ENCODE results near the gene CLUH. TPM values are rescaled to one million over a fixed set of nuclear protein-coding genes. Genes with fewer than 3 reads are reported as not detected.

CLUH gene
- total and polyA plus RNA-seq, 9 donors: 17.5 to 45.2 (median 35.5) TPM

GRCh38 chr17:2736956-2737355, 25.4 kb upstream of the CLUH start:
- no peaks in the 10 kb centered on the region for H3K36me3 ChIP-seq (ENCODE audit: control insufficient read depth, insufficient read depth, low read length)
- no peak for DNase-seq
- H3K4me1 ChIP-seq (ENCODE audit: control insufficient read depth, insufficient read depth, low read length): no peaks in the 10 kb centered on the region
- H3K27ac ChIP-seq (ENCODE audit: low read length): no peak overlapping the region
- WGBS (ENCODE audit: insufficient coverage): 88% methylated on average over 1 of the region's 3 CpGs
- H3K9me3 ChIP-seq (replicated peaks; ENCODE audit: control insufficient read depth, low read depth, low read length): no peaks in the 10 kb centered on the region
- H3K27me3 ChIP-seq (ENCODE audit: control insufficient read depth, insufficient read depth, low read length): peaks cover 2% of the 10 kb centered on the region
- no peak overlapping the region for H3K4me3 ChIP-seq (ENCODE audit: low read length)

- Histone ChIP-seq H3K36me3 (ENCODE audit: control insufficient read depth, insufficient read depth, low read length) (no peaks in the 10 kb centered on the region), H3K4me1 (ENCODE audit: control insufficient read depth, insufficient read depth, low read length) (no peaks in the 10 kb centered on the region), H3K27me3 (ENCODE audit: control insufficient read depth, insufficient read depth, low read length) (peaks cover 4% of the 10 kb centered on the region), H3K27ac (ENCODE audit: low read length) (no peak overlapping the region), H3K9me3 (replicated peaks; ENCODE audit: control insufficient read depth, low read depth, low read length) (no peaks in the 10 kb centered on the region), H3K4me3 (ENCODE audit: low read length) (no peak overlapping the region)
- DNase-seq: no peak
- 100% methylated on average over 1 of the region's 5 CpGs for WGBS (ENCODE audit: insufficient coverage)
Measured at GRCh38 chr17:2735896-2736295, 24.3 kb upstream of the CLUH start.

- Histone ChIP-seq H3K27me3 (ENCODE audit: control insufficient read depth, insufficient read depth, low read length) (peaks cover 4% of the 10 kb centered on the region), H3K27ac (ENCODE audit: low read length) (no peak overlapping the region), H3K4me3 (ENCODE audit: low read length) (no peak overlapping the region), H3K4me1 (ENCODE audit: control insufficient read depth, insufficient read depth, low read length) (no peaks in the 10 kb centered on the region), H3K9me3 (replicated peaks; ENCODE audit: control insufficient read depth, low read depth, low read length) (no peaks in the 10 kb centered on the region), H3K36me3 (ENCODE audit: control insufficient read depth, insufficient read depth, low read length) (no peaks in the 10 kb centered on the region)
- 66% methylated on average over 10 of the region's 10 CpGs for WGBS (ENCODE audit: insufficient coverage)
- DNase-seq: no peak
Measured at GRCh38 chr17:2734939-2735338, 23.4 kb upstream of the CLUH start.

- H3K27me3 ChIP-seq (ENCODE audit: control insufficient read depth, insufficient read depth, low read length): peaks cover 8% of the 10 kb centered on the region
- 80% methylated on average over 10 of the region's 10 CpGs for WGBS (ENCODE audit: insufficient coverage)
- no peaks in the 10 kb centered on the region for H3K4me1 ChIP-seq (ENCODE audit: control insufficient read depth, insufficient read depth, low read length)
- DNase-seq: no peak
- no peaks in the 10 kb centered on the region for H3K9me3 ChIP-seq (replicated peaks; ENCODE audit: control insufficient read depth, low read depth, low read length)
- H3K4me3 ChIP-seq (ENCODE audit: low read length): no peak overlapping the region
- no peaks in the 10 kb centered on the region for H3K36me3 ChIP-seq (ENCODE audit: control insufficient read depth, insufficient read depth, low read length)
- H3K27ac ChIP-seq (ENCODE audit: low read length): no peak overlapping the region
Measured at GRCh38 chr17:2731807-2732206, 20.2 kb upstream of the CLUH start.

- WGBS (ENCODE audit: insufficient coverage): 68% methylated on average over 16 of the region's 17 CpGs
- Histone ChIP-seq H3K36me3 (ENCODE audit: control insufficient read depth, insufficient read depth, low read length) (no peaks in the 10 kb centered on the region), H3K27me3 (ENCODE audit: control insufficient read depth, insufficient read depth, low read length) (peaks cover 10% of the 10 kb centered on the region)
Measured at GRCh38 chr17:2730764-2731353, 19.3 kb upstream of the CLUH start.

GRCh38 chr17:2724784-2725164, 13.2 kb upstream of the CLUH start:
- Histone ChIP-seq H3K27ac (ENCODE audit: low read length) (no peak overlapping the region), H3K9me3 (replicated peaks; ENCODE audit: control insufficient read depth, low read depth, low read length) (no peaks in the 10 kb centered on the region)

More at GRCh38 chr17:2730764-2731353, 19.3 kb upstream of the CLUH start:
- no peak overlapping the region for H3K27ac ChIP-seq (ENCODE audit: low read length)
- no peaks in the 10 kb centered on the region for H3K4me1 ChIP-seq (ENCODE audit: control insufficient read depth, insufficient read depth, low read length)
- H3K9me3 ChIP-seq (replicated peaks; ENCODE audit: control insufficient read depth, low read depth, low read length): no peaks in the 10 kb centered on the region
- no peak for DNase-seq
- H3K4me3 ChIP-seq (ENCODE audit: low read length): no peak overlapping the region

GRCh38 chr17:2723997-2724783, 12.6 kb upstream of the CLUH start:
- Histone ChIP-seq H3K36me3 (ENCODE audit: control insufficient read depth, insufficient read depth, low read length) (no peaks in the 10 kb centered on the region), H3K4me3 (ENCODE audit: low read length) (peak overlapping the region; percentile 30), H3K27ac (ENCODE audit: low read length) (no peak overlapping the region), H3K27me3 (ENCODE audit: control insufficient read depth, insufficient read depth, low read length) (peaks cover 36% of the 10 kb centered on the region), H3K4me1 (ENCODE audit: control insufficient read depth, insufficient read depth, low read length) (peaks cover 9% of the 10 kb centered on the region), H3K9me3 (replicated peaks; ENCODE audit: control insufficient read depth, low read depth, low read length) (no peaks in the 10 kb centered on the region)
- WGBS (ENCODE audit: insufficient coverage): under 1% methylated on average over 92 of the region's 98 CpGs
- peak; percentile 76 for DNase-seq

More at GRCh38 chr17:2724784-2725164, 13.2 kb upstream of the CLUH start:
- Histone ChIP-seq H3K4me1 (ENCODE audit: control insufficient read depth, insufficient read depth, low read length) (peaks cover 9% of the 10 kb centered on the region), H3K27me3 (ENCODE audit: control insufficient read depth, insufficient read depth, low read length) (peaks cover 36% of the 10 kb centered on the region), H3K4me3 (ENCODE audit: low read length) (no peak overlapping the region), H3K36me3 (ENCODE audit: control insufficient read depth, insufficient read depth, low read length) (no peaks in the 10 kb centered on the region)
- WGBS (ENCODE audit: insufficient coverage): 3% methylated on average over 40 of the region's 40 CpGs
- DNase-seq: peak; percentile 64

GRCh38 chr17:2723505-2723996, 12.0 kb upstream of the CLUH start:
- Histone ChIP-seq H3K36me3 (ENCODE audit: control insufficient read depth, insufficient read depth, low read length) (no peaks in the 10 kb centered on the region), H3K27ac (ENCODE audit: low read length) (no peak overlapping the region), H3K27me3 (ENCODE audit: control insufficient read depth, insufficient read depth, low read length) (peaks cover 36% of the 10 kb centered on the region), H3K4me3 (ENCODE audit: low read length) (peak overlapping the region; percentile 30), H3K9me3 (replicated peaks; ENCODE audit: control insufficient read depth, low read depth, low read length) (no peaks in the 10 kb centered on the region), H3K4me1 (ENCODE audit: control insufficient read depth, insufficient read depth, low read length) (peaks cover 9% of the 10 kb centered on the region)
- peak; percentile 26 for DNase-seq
- WGBS (ENCODE audit: insufficient coverage): 12% methylated on average over 7 of the region's 18 CpGs

- H3K4me1 ChIP-seq (ENCODE audit: control insufficient read depth, insufficient read depth, low read length): peaks cover 9% of the 10 kb centered on the region
- 32% methylated on average over 6 of the region's 10 CpGs for WGBS (ENCODE audit: insufficient coverage)
- no peak for DNase-seq
- no peaks in the 10 kb centered on the region for H3K9me3 ChIP-seq (replicated peaks; ENCODE audit: control insufficient read depth, low read depth, low read length)
- no peaks in the 10 kb centered on the region for H3K36me3 ChIP-seq (ENCODE audit: control insufficient read depth, insufficient read depth, low read length)
- no peak overlapping the region for H3K4me3 ChIP-seq (ENCODE audit: low read length)
- H3K27ac ChIP-seq (ENCODE audit: low read length): no peak overlapping the region
- peaks cover 36% of the 10 kb centered on the region for H3K27me3 ChIP-seq (ENCODE audit: control insufficient read depth, insufficient read depth, low read length)
Measured at GRCh38 chr17:2722611-2723010, 11.0 kb upstream of the CLUH start.

- no peaks in the 10 kb centered on the region for H3K9me3 ChIP-seq (replicated peaks; ENCODE audit: control insufficient read depth, low read depth, low read length)
- peaks cover 9% of the 10 kb centered on the region for H3K4me1 ChIP-seq (ENCODE audit: control insufficient read depth, insufficient read depth, low read length)
- H3K27me3 ChIP-seq (ENCODE audit: control insufficient read depth, insufficient read depth, low read length): peaks cover 31% of the 10 kb centered on the region
- WGBS (ENCODE audit: insufficient coverage): 84% methylated on average over 4 of the region's 4 CpGs
- no peak for DNase-seq
- H3K36me3 ChIP-seq (ENCODE audit: control insufficient read depth, insufficient read depth, low read length): no peaks in the 10 kb centered on the region
- H3K27ac ChIP-seq (ENCODE audit: low read length): no peak overlapping the region
- H3K4me3 ChIP-seq (ENCODE audit: low read length): no peak overlapping the region
Measured at GRCh38 chr17:2721603-2722002, 10.0 kb upstream of the CLUH start.
